ENCODE data around the gene FAF1. TPM values are rescaled to one million over a fixed set of nuclear protein-coding genes. Genes with fewer than 3 reads are reported as not detected.

The FAF1 gene
- total and polyA plus RNA-seq, 9 of the 15 experiments (the other 6 are each of a cell fraction or from before 2014, with no cell fraction given): 48.7 to 225 (median 118) TPM

- TF ChIP-seq EP400 (IDR thresholded peaks at IDR 0.05) (peak; percentile 20), ZFP30 (CRISPR knock-in tag; IDR thresholded peaks at IDR 0.05; ENCODE audit: borderline replicate concordance) (no peak), CREB3 (tag; conservative IDR thresholded peaks at IDR 0.05; ENCODE audit: low read depth) (0 out of 2 replicates have a peak, but pooled peaks have one; percentile 63), DNMT1 (IDR thresholded peaks at IDR 0.05) (0 out of 2 replicates have a peak, but pooled peaks have one; percentile 56), ZNF311 (CRISPR knock-in tag; IDR thresholded peaks at IDR 0.05) (peak; percentile 30; the same call in 1 of the 2 replicates), PRDM10 (IDR thresholded peaks at IDR 0.05; ENCODE audit: partially characterized antibody) (peak; percentile 80), CXXC5 (CRISPR knock-in tag; IDR thresholded peaks at IDR 0.05) (0 out of 2 replicates have a peak, but pooled peaks have one; percentile 25), GATAD2A (IDR thresholded peaks at IDR 0.05) (0 out of 2 replicates have a peak, but pooled peaks have one; percentile 50), AFF1 (IDR thresholded peaks at IDR 0.05; ENCODE audit: low read depth in 1 of 2, partially characterized antibody in 2 of 2) (peak; percentile 75 to 78), CHD1 (IDR thresholded peaks at IDR 0.05; ENCODE audit: low read length) (peak; percentile 48)
Observed at GRCh38 chr1:50978852-50979781, 19.1 kb upstream of the FAF1 start (continued).

Data from K562 (cell line).